ENCODE measurements around the gene ZNF25.
"Not testable (repeated sequence)": the region's sequence is repeated elsewhere in the genome, so short reads cannot be mapped to it uniquely, and the experiment has no call there.

ZNF25 gene

GRCh38 chr10:37976091-37976879, at the start of gene ZNF25:
ZNF25 (minus strand) TSS chr10:37976647; CDS start chr10:37971722, 4,925 bp downstream.
- DNase-seq: peak; percentile 99

GRCh38 chr10:38025283-38025682, 48.8 kb upstream of the ZNF25 start:
- DNase-seq: no peak

DNA sequence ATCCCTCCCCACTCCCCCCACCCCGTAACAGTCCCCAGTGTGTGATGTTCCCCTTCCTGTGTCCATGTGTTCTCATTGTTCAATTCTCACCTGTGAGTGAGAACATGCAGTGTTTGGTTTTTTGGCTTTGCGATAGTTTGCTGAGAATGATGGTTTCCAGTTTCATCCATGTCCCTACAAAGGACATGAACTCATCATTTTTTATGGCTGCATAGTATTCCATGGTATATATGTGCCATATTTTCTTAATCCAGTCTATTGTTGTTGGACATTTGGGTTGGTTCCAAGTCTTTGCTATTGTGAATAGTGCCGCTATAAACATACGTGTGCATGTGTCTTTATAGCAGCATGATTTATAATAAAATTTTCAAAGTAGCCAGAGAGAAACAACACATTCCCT, 42.7 kb upstream of the ZNF25 start:
- DNase-seq: not testable (repeated sequence)

GRCh38 chr10:38016354-38016753, 39.9 kb upstream of the ZNF25 start:
- DNase-seq: no peak

DNA sequence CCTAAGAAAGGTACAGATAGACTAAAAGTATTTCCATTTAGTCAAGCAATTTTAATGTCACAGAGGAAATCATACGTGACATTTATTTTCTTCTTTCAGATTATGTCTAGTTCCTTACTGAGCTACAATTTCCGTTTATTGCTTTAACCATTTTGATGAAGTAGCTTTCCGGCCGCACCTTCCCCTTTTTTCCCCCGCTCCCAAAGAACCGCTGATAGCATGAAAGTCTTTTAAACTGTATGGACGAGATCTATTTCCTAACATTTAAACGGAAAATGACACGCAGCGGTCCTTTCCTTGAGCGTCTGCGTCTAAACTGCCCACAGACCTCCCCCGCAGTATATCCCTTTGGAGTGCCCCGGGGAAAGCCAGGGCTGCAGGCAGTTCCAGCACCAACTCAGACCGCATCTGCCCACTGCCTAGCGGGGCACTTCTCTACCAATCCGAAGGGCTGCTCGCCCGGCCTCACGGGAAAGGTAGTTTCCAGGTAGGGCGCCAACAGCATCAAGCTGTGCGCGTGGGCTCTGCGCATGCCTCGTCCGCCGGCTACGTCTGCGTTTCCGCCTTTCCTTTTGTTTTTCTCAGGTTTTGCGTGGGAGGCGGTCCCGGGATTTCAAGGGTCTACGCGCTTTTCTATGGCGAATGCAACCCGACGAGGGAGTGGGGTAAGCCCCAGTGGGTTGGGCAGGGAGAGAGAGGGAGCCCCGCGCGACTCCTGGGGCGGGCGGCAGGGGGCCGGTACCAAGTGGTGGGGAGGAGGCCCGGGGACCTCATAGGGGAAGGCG, 33.9 kb upstream of the ZNF25 start, which contains the start of gene ZNF33A:
Gene ZNF33A, plus strand, starts transcription at position 557 of the 785 bp plus-strand sequence. CDS start 1,667 bp downstream, outside the sequence.
- peak; percentile 92 for DNase-seq

DNA sequence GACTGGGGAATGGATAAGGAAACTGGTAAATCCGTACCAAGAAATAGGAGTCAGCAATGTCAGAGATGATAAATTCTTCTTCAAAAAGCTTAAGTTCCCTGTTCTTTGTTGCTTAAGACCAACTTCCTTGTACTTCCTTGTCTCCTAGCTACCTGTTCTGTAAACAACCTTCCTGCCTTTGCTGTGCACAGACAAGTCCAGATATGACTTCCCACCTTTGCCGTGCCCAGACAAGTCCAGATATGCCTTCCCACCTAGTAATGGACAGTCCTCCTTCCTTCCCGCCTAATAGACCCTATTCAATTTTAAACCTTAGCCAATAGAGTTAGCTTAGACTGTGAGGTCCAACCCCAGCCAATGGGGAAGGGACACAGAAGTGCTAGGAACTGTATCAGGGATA, 31.5 kb upstream of the ZNF25 start:
- DNase-seq: no peak

DNA sequence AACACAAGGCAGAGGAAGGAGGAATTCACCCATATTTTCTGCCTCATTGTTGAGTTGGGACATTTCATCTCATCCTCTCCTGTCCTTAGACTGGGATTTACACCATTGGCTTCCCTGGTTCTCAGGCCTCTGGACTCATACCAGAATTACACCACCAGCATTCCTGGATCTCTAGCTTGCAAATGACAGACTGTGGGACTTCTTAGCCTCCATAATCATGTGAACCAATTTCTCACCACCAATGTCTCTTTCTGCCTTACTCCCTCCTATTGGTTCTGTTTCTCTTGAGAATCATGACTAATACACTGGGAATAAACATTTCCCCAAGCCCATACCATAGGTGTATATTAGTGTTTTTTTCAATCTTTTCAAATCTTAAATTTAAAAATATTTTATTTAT, 31.1 kb upstream of the ZNF25 start:
- DNase-seq: no peak

- no peak for DNase-seq
These were observed 27.1 kb upstream of the ZNF25 start for GRCh38 chr10:38003588-38003987.

DNA sequence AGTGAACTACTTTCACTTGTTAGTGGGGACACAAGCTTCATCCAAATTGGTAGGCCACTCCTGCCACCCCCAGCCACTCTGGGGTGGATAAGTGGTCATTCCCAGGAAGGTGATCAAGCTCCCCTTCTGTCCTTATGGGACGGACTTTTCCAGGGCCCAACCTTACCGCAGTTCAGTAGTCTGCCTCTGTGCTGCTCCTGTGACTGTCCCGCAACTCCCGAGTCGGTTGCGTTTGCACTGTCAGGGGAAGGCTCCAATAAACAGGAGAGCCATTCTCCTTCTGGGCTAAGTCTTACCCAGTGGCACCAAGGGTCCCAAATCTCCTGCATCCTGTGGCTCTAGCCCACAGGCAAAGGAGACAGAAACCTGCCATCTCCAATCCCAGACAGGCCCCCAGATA, 26.6 kb upstream of the ZNF25 start:
- no peak for DNase-seq

DNA sequence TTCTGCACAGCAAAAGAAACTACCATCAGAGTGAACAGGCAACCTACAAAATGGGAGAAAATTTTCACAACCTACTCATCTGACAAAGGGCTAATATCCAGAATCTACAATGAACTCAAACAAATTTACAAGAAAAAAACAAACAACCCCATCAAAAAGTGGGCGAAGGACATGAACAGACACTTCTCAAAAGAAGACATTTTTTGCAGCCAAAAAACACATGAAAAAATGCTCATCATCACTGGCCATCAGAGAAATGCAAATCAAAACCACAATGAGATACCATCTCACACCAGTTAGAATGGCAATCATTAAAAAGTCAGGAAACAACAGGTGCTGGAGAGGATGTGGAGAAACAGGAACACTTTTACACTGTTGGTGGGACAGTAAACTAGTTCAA, 24.0 kb upstream of the ZNF25 start:
- not testable (repeated sequence) for DNase-seq

- not testable (repeated sequence) for DNase-seq
These were observed 22.5 kb upstream of the ZNF25 start for GRCh38 chr10:37998920-37999319.

GRCh38 chr10:37992083-37992482, 15.6 kb upstream of the ZNF25 start:
- no peak for DNase-seq

- no peak for DNase-seq
These were observed 15.2 kb upstream of the ZNF25 start for GRCh38 chr10:37991655-37992054.

DNA sequence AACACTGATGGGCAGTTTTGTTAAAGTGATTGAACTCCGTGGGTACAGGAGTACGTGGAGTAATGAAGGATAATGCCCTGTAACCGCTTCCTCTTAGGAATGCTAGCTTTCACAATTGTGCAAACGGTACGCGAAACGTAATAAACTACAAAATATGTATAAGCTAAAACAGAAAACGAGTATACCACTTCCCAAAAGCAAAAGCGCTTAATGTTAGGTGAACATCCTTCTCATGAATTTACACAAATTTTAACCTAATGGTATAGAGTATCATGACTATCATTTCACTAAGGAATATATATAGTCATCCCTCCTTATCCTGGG, 395 bp upstream of the ZNF25 start:
- no peak for DNase-seq

GRCh38 chr10:37975401-37975991, 951 bp downstream of the ZNF25 start:
- no peak for DNase-seq

DNA sequence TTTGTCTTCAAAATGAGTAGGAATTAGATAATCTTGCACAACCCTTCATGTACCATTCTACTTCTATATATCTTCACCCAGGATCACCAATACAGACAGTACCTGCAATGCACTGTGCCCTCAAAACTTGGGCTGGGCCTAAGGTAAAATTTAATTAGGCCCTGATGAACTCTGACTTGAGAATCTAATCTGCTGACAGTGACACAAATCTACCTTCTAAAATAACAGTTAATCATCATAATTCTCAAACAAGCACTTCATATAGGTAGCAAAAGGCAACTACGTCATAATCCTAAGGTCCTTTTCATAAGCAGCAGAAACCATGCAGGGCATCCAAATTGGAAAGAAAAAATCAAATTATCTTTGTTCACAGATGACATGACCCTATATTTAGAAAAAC, 4.1 kb downstream of the ZNF25 start:
- no peak for DNase-seq

GRCh38 chr10:37965006-37965405, 11.4 kb downstream of the ZNF25 start:
- DNase-seq: no peak

- no peak for DNase-seq
These were observed 15.8 kb downstream of the ZNF25 start for GRCh38 chr10:37960591-37961137.

- no peak for DNase-seq
These were observed 18.6 kb downstream of the ZNF25 start for GRCh38 chr10:37957841-37958240.

DNA sequence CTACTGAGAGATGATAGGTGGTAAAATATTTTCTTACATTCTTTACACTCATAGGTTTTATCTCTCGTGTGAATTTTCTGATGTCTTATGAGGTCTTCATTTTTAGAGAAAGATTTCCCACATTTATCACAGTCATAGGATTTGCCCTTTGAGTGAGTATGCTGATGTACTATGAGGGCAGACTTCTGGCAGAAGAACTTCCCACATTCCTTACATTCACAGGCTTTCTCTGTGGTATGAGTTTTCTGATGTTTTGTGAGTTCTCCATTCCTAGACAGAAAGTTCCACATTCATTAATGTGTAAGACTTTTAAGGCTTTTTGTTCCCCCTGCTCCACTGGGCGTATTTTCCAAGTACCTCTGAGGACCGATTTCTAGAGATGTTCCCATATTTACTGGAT, 23.5 kb downstream of the ZNF25 start:
- no peak for DNase-seq

DNA sequence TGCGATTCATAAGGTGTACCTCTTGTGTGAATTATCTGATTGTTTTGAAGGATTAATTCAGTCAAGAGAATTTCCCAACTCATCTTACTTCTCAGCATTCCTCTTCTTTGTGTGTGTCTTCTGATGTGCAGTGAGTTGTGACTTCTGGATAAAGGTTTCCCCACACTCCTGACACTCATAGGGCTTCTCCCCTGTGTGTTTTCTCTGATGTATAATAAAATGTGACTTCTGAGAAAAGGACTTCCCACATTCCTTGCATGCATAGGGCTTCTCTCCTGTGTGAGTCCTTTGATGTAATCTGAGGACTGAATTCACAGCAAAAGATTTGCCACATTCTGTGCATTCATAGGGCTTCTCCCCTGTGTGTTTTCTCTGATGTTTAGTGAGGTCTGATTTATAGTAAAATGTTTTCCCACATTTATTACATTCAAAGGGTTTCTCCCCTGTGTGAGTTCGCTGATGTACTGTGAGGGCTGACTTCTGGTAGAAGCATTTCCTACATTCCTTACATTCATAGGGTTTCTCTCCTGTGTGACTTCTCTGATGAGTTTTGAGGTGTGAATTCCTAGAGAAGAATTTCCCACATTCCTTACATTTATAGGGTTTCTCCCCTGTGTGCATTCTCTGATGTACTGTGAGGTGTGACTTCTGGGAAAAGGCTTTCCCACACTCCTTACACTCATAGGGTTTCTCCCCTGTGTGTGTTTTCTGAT, 24.2 kb downstream of the ZNF25 start:
- DNase-seq: no peak

DNA sequence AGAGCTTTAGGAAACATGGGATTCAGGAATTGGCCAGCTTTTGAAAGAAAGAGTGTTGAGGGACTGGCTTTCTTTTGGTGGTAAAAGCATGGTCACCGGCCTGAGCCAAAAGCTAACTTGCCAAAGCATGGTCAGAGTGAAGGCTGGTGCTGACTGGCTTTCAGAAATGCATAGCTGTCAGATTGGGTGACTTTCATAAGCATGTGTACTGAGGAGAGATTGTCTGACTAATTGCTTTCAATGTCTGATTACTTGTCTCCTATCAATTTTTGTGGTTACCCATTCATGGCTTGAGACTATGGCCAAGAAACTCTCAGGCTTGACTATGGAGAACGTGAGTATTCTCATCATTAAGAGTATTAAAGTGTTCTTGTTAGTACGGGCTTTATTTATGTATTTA, 28.2 kb downstream of the ZNF25 start:
- DNase-seq: no peak

DNA sequence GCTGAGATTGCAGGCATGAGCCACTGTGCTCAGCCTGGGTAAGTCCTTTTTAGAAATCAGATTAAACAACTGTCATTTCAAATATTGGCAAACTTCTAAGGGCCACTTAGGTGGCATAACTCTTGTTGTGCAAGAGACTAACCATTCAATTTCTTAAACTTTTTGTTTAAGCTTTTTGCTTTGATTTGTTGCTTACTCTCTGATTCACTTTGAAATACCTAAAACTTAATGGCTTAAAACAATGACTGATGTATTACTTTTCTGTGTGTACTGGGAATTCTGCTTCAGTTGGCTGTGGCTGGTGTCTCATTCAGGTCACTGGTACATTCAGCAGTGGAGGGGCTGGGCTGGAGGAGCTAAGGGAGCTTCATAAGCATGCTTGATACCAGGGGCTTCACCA, 28.9 kb downstream of the ZNF25 start:
- DNase-seq: no peak

All from NCI-H774 (cell line).